Body of pancreas (tissue), 4 donors: ENCODE measurements around the gene MGAT5. TPM values are rescaled to one million over a fixed set of nuclear protein-coding genes. Genes with fewer than 3 reads are reported as not detected.

Experiments
- ATAC-seq: fragments of 150-250 bp; one replicate; pipeline ENCODE4 v1.9.1; 2016
- DNase-seq, 4 donors: peaks; one replicate each; pipeline ENCODE4 v3.0.0-alpha.2; 2019
- H3K27ac ChIP-seq, 4 donors: fragments of 200-600 bp; sonication (generic); 1 replicate in 3 of 4; 2 replicates in 1 of 4; pipeline versions ENCODE4 v1.5.1 to v1.6.1; 2016 to 2019; ENCODE audit warnings: mild to moderate bottlenecking in 1 of 4, mixed read lengths in 1 of 4, moderate library complexity in 1 of 4
- H3K27me3 ChIP-seq, 2 donors: fragments of 200-600 bp; sonication (generic); one replicate each; pipeline ENCODE4 v1.6.0; 2016; ENCODE audit warnings: mild to moderate bottlenecking in 1 of 2
- H3K36me3 ChIP-seq, 2 donors: fragments of 200-600 bp; sonication (generic); replicated peaks in 1 of 2; 2 replicates each; pipeline ENCODE4 v1.5.1; 2016; ENCODE audit warnings: low read depth in 2 of 2; ENCODE audit not compliant: insufficient read depth in 1 of 2
- H3K4me1 ChIP-seq: fragments of 200-600 bp; sonication (generic); one replicate; pipeline ENCODE4 v1.6.0; 2016
- H3K4me3 ChIP-seq, 2 donors: fragments of 200-600 bp; sonication (generic); 1 replicate in 1 of 2; 2 replicates in 1 of 2; pipeline ENCODE4 v1.5.1; 2016 to 2019
- H3K9me3 ChIP-seq, 3 donors: fragments of 200-600 bp; sonication (generic); 1 replicate in 2 of 3; 2 replicates in 1 of 3; pipeline ENCODE4 v1.5.1; 2016
- CTCF ChIP-seq, 7 experiments: fragments of 450-650 bp in 4 of 7; fragments of 200-600 bp in 3 of 7; sonication (generic) in 3 of 7; IDR thresholded peaks; one replicate each; pipeline ENCODE4 v1.5.1; 2016 to 2019; ENCODE audit warnings: antibody characterized with exemption in 7 of 7
- POLR2A ChIP-seq, 3 donors: fragments of 450-650 bp; IDR thresholded peaks; one replicate each; pipeline ENCODE4 v1.6.1; 2016; ENCODE audit warnings: antibody characterized with exemption in 3 of 3, mild to moderate bottlenecking in 2 of 3
- WGBS, 2 donors: methylation state at CpG; one replicate each; pipeline ENCODE4 v1.1.5; 2017; 5-methylcytosine and 5-hydroxymethylcytosine counted together
- intact Hi-C: fragments of 100-400 bp; cut with DNase I; formaldehyde crosslinking; loops from one replicate; pipeline ENCODE4 v1.15.1; 2023
- total RNA-seq, 2 donors: library from RNA; depleted of rRNA; stranded (reverse); fragments of >200 nt; gene quantifications; one replicate each; pipeline ENCODE4 v1.1.0, GENCODE V29; 2016

Gene MGAT5
- total RNA-seq, 2 donors from 2014 or later, result 15.8 to 16.3 TPM

GRCh38 chr2:134334542-134335353 lies 80.9 kb downstream of the MGAT5 start:
- Histone ChIP-seq H3K27ac (no peak overlapping the region), H3K27me3 (no peaks in the 10 kb centered on the region), H3K4me3 (no peak overlapping the region), H3K4me1 (no peaks in the 10 kb centered on the region), H3K36me3 (no peaks in the 10 kb centered on the region), H3K9me3 (no peaks in the 10 kb centered on the region)
- TF ChIP-seq CTCF (IDR thresholded peaks at IDR 0.05) (no peak), POLR2A (IDR thresholded peaks at IDR 0.05) (no peak)
- 62 to 65% methylated on average over 3 of the region's 3 CpGs for WGBS, 2 donors
- ATAC-seq (no peak), DNase-seq (no peak)
- intact Hi-C loops, result no loop called here

- no peak for TF ChIP-seq CTCF (IDR thresholded peaks at IDR 0.05)
- TF ChIP-seq POLR2A (IDR thresholded peaks at IDR 0.05), result no peak
- ATAC-seq, result no peak
These were observed 81.7 kb downstream of the MGAT5 start for GRCh38 chr2:134335601-134336000.

GRCh38 chr2:134336352-134336751 lies 82.5 kb downstream of the MGAT5 start:
- H3K27ac ChIP-seq, result no peak overlapping the region
- WGBS, 2 donors, result 61 to 65% methylated on average over 4 of the region's 4 CpGs
- H3K4me3 ChIP-seq, result no peak overlapping the region
- ATAC-seq, result no peak
- no peak for DNase-seq
- intact Hi-C loops, result no loop called here
- no peaks in the 10 kb centered on the region for H3K27me3 ChIP-seq
- no peaks in the 10 kb centered on the region for H3K36me3 ChIP-seq
- TF ChIP-seq CTCF (IDR thresholded peaks at IDR 0.05), result no peak
- TF ChIP-seq POLR2A (IDR thresholded peaks at IDR 0.05), result no peak
- no peaks in the 10 kb centered on the region for H3K9me3 ChIP-seq
- H3K4me1 ChIP-seq, result no peaks in the 10 kb centered on the region

More at GRCh38 chr2:134335601-134336000, 81.7 kb downstream of the MGAT5 start:
- Histone ChIP-seq H3K4me3 (no peak overlapping the region), H3K9me3 (no peaks in the 10 kb centered on the region), H3K4me1 (no peaks in the 10 kb centered on the region), H3K36me3 (no peaks in the 10 kb centered on the region), H3K27ac (no peak overlapping the region), H3K27me3 (no peaks in the 10 kb centered on the region)
- WGBS, 2 donors, result 38 to 68% methylated on average over 1 of the region's 1 CpG
- intact Hi-C loops, result no loop called here
- no peak for DNase-seq

GRCh38 chr2:134336921-134337320 lies 83.0 kb downstream of the MGAT5 start:
- WGBS, 2 donors, result 88 to 90% methylated on average over 3 of the region's 3 CpGs
- ATAC-seq (no peak), DNase-seq (no peak)

More at GRCh38 chr2:134336921-134337320, 83.0 kb downstream of the MGAT5 start:
- no peaks in the 10 kb centered on the region for H3K36me3 ChIP-seq
- H3K4me3 ChIP-seq, result no peak overlapping the region
- no peaks in the 10 kb centered on the region for H3K27me3 ChIP-seq
- H3K4me1 ChIP-seq, result no peaks in the 10 kb centered on the region
- no peak overlapping the region for H3K27ac ChIP-seq
- intact Hi-C loops, result no loop called here
- no peak for TF ChIP-seq CTCF (IDR thresholded peaks at IDR 0.05)
- TF ChIP-seq POLR2A (IDR thresholded peaks at IDR 0.05), result no peak
- H3K9me3 ChIP-seq, result no peaks in the 10 kb centered on the region
